ENCODE data around the gene S100A9.
"Not testable (repeated sequence)": the region's sequence is repeated elsewhere in the genome, so short reads cannot be mapped to it uniquely, and the experiment has no call there.

The S100A9 gene

GRCh38 chr1:153390938-153391710, 33.5 kb downstream of the S100A9 start, which contains the start of gene S100A8:
S100A8 (minus strand) TSS chr1:153391073; CDS start chr1:153390535, 538 bp downstream.
- DNase-seq, result peak; percentile 3 to 53

GRCh38 chr1:153392258-153392657, 34.6 kb downstream of the S100A9 start:
- DNase-seq, result no peak

DNA sequence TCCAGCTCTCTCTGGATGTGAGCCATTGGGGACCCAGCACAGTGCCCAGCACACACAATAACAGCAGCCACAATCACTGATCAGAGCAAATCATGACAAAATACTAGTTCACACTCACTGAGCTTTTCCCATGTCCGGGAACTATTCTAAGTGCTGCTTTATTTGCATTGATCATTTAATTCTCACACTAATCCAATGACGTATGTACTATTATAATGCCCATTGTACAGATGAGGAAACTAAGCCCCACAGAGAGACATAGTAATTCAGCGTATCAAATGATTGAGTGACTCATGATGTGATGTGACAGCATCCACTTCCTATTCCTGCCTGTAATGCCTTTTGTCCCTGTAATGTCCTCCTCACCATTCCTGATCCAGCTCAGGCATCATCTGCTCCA, 35.2 kb downstream of the S100A9 start:
- DNase-seq, result no peak

DNA sequence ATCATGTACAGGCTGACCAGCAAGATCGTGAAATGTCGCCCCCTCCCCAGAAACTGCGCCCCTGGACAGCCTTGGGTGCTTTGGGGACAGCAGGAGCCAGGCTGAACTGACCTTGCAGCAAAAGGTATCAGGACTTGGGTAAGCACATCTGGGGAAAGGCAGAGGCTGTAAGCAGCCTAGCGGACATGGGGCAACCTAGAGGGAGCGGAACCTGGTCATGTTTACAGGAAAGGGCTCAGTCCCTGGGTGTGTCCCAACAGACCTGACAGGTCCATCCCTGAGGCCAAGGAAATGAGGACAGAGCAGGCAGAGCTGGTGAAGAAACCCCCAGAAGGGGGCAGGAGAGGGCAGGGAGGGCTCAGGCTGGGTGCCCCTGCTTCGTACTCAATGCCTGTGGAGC, 36.3 kb downstream of the S100A9 start:
- DNase-seq, result no peak

DNA sequence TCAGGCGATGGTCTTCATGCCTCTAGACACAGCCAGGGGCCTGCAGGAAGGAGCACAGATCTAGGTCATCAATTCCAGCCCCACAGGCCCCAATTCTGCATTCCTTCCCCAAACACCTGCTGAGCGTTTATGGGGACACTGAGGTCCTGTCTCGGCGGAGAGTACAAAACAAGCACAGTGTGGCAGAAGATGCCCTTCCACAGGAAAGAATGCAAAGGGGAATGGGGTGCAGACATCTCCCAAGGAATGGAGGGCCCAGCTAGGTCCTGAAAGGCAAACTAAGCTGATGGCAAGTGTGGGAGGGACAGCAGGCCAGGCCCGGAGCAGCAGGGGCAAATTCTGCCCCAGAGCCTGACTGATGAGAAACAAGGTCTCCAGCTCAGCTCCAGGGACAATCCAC, 36.7 kb downstream of the S100A9 start:
- no peak for DNase-seq

DNA sequence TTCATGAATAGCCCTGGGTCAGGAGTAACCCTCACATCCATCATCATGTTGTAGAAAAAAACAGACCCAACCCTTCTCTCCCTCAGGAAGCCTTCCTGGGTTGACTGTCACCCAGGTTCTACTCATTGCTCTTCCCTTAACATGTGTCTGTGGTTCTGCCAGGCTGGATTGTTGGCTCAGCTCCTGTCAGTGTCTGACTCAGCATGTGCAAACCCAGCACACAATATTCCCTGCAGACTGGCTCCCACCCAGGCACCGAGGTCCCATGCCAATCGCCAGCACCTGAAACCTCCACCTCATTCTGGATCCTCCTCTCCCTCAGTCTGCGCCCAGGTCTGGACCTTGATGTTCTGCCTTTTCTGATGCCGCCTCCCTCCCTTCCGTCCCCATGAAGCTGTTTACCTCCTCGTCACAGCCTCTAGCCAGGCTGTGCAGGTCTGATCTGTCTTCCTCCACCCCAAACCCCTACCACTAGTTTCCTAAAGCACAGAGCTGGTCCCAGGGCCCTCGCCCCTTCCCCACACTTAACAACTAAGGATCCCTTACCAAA, 37.6 kb downstream of the S100A9 start:
- DNase-seq, result no peak

DNA sequence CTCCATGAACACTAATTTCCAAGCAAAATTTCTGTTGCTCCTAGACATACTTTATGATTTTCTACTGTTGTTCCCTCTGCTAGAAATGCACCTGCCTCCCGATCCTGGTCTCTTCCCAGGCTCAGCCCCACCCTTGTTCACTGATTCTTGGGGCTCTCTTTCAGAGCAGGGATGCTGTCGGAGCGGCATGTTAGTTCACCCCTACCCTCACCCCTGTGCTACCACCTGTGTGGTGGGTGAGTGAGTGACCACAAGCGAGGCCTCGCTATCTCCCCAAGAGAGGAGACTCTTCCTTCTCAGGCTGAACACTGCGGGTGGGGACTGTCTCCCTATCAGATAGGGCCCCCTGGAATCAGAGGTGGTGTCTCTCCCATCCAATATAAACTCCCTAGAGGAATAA, 38.1 kb downstream of the S100A9 start:
- DNase-seq, result no peak

GRCh38 chr1:153396461-153396860, 38.8 kb downstream of the S100A9 start:
- no peak for DNase-seq

- DNase-seq, result no peak
Measured at GRCh38 chr1:153397051-153397923, 39.6 kb downstream of the S100A9 start.

GRCh38 chr1:153397924-153398651, 40.4 kb downstream of the S100A9 start:
- DNase-seq, result no peak

GRCh38 chr1:153399401-153400055, 41.9 kb downstream of the S100A9 start:
- DNase-seq, result no peak

DNA sequence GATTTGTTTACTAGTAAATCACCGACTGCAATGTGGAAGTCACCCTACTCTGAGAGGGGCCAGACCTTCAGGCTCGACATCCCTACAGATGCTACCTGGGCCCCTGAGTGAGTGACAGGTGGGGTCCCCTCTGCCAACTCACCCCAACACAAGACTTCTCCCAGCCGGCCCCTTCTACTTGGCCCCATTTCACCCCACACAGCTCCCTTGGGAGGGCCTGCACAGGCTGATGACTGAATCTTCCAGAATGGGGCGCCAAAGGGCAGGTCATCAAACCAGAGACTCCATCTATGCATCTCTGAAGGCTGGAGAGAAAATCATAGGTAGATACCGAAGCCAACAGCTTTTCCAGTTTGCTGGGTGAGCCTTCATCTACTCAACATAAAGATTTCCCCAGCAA, 42.6 kb downstream of the S100A9 start:
- no peak for DNase-seq

DNA sequence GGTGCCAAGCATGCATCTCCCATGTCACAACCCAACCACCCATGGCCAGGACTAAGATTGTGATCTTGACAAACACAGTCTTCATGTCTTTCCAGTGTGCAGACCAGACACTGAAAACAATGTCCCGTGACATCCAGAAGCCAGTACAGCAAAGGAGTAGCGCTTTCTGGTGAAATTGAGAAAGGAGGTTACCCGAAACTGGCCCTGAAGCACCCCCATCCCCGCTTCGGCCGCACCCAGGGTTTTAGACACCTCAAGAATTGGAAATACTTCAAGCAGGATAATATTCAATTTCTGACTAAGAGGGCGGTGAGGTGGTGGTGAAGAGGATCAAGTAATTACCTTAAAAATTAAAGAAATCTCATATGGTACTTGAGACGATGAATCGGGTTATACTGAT, 43.8 kb downstream of the S100A9 start:
- no peak for DNase-seq

DNA sequence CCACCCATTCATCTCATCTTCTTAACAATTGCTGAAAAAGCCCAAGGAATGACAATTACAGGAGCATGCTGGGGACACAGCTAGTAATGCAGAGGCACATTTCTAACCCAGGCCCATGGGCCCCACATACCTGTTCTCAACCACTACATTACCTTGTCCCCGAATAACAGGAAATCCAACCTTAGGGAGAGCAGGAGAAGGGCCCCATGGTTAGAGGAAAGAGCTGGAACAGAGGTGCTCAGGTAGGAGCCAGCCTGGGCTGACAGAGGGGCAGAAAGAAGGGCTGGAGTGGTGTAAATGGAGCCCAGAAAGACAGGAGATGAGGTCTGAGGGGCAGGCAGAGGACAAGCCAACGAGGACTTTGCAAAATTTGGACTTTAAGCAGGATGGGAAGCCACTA, 44.6 kb downstream of the S100A9 start:
- no peak for DNase-seq

DNA sequence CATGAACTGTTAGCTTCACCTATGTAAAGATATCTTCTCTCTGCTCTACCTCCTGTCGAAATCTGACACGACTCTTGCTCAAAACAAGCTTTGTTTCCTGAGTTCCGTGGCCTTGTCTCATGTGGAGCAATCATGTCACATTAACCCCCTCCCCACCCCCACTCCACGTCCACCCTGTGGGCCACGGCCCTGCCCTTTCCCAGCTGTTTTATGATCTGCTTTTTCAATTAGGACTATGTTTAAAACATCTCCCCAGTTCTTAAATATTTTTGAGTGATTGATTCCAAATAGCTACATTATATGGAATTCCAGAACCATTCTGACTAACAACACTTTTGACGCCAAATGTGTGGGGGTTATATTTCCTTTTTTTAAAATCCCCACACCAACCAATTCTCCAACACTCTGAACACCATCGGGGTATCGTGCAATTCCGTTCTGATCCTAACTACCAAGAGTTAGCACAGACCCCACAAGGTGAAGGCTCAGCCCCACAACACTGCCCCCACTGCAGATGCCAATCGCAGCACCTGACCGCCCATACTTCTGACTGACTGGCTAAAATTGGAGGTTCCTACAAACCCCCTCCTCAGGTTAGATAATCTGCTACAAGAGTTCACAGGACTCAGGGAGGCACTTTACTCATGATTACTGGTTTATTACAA, 45.9 kb downstream of the S100A9 start:
- DNase-seq, result no peak

GRCh38 chr1:153404086-153404635, 46.5 kb downstream of the S100A9 start:
- DNase-seq, result no peak

- DNase-seq, result peak; percentile 54 to 60
Measured at GRCh38 chr1:153404768-153405167, 47.1 kb downstream of the S100A9 start.

- not testable (repeated sequence) for DNase-seq
Measured at GRCh38 chr1:153405825-153406599, 48.4 kb downstream of the S100A9 start.

DNA sequence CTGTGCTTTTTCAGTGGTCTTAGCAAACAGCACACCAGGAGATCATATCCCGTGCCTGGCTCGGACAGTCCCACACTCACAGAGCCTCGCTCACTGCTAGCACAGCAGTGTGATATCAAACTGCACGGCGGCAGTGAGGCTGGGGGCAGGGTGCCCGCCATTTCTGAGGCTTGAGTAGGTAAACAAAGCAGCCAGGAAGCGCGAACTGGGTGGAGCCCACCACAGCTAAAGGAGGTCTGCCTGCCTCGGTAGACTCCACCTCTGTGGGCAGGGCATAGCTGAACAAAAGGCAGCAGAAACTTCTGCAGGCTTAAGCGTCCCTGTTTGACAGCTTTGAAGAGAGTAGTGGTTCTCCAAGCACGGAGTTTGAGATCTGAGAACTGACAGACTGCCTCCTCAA, 49.6 kb downstream of the S100A9 start:
- peak in 1 of 2 donors; percentile 9 for DNase-seq

Data from CD4-positive, alpha-beta T cell treated with Interleukin-4 for 1 hour (primary cell).